ENCODE measurements around the gene ATP2C2.

- no peak for TF ChIP-seq CTCF (IDR thresholded peaks at IDR 0.05)
- no peak for TF ChIP-seq POLR2A (IDR thresholded peaks at IDR 0.05)
Observed at GRCh38 chr16:84408314-84408690, 40.0 kb downstream of the ATP2C2 start.
